ENCODE data around the gene SPRED3. TPM values are rescaled to one million over a fixed set of nuclear protein-coding genes. Genes with fewer than 3 reads are reported as not detected.

The SPRED3 gene
- total and polyA plus RNA-seq, 4 donors: under 0.01 to 0.09 TPM; not detected in 2

- 98% methylated on average over 4 of the region's 4 CpGs for WGBS
- no peak overlapping the region for H3K27ac ChIP-seq (ENCODE audit: low read depth in 1 of 2, low read length in 2 of 2)
- peaks cover 9 to 22% (median 16%) of the 10 kb centered on the region in 4 donors for H3K4me1 ChIP-seq (ENCODE audit: control insufficient read depth in 4 of 4, insufficient read depth in 4 of 4, low read length in 3 of 4)
- no peaks in the 10 kb centered on the region for H3K27me3 ChIP-seq (ENCODE audit: control insufficient read depth in 4 of 4, insufficient read depth in 4 of 4, low read length in 3 of 4)
- no peak for DNase-seq (ENCODE audit: low spot score)
- no peak overlapping the region for H3K9ac ChIP-seq (ENCODE audit: low read depth in 1 of 2, low read length in 2 of 2)
- H3K4me3 ChIP-seq (ENCODE audit: low read depth in 1 of 3, low read length in 3 of 3): no peak overlapping the region
- TF ChIP-seq FOXA2 (IDR thresholded peaks at IDR 0.05) (no peak), YY1 (IDR thresholded peaks at IDR 0.05) (no peak), ZBTB33 (IDR thresholded peaks at IDR 0.05) (no peak), EGR1 (IDR thresholded peaks at IDR 0.05; ENCODE audit: low read depth in 2 of 2) (no peak), GABPA (IDR thresholded peaks at IDR 0.05 in 1 of 2, conservative IDR thresholded peaks at IDR 0.05 in 1 of 2) (no peak), NR2F2 (IDR thresholded peaks at IDR 0.05) (no peak), RAD21 (IDR thresholded peaks at IDR 0.05) (no peak), JUND (IDR thresholded peaks at IDR 0.05) (no peak)
- no peaks in the 10 kb centered on the region for H3K9me3 ChIP-seq (ENCODE audit: control insufficient read depth in 4 of 4, low read length in 3 of 4)
- peaks cover 9 to 37% (median 23%) of the 10 kb centered on the region in 4 donors for H3K36me3 ChIP-seq (ENCODE audit: control insufficient read depth in 4 of 4, insufficient read depth in 3 of 4, low read depth in 1 of 4, low read length in 3 of 4)
Observed at GRCh38 chr19:38377052-38377451, 11.4 kb upstream of the SPRED3 start.

GRCh38 chr19:38378866-38379265 is 9.6 kb upstream of the SPRED3 start:
- Histone ChIP-seq H3K9me3 (ENCODE audit: control insufficient read depth in 4 of 4, low read length in 3 of 4) (no peaks in the 10 kb centered on the region), H3K4me1 (ENCODE audit: control insufficient read depth in 4 of 4, insufficient read depth in 4 of 4, low read length in 3 of 4) (peaks cover 8 to 20% (median 16%) of the 10 kb centered on the region in 4 donors), H3K36me3 (ENCODE audit: control insufficient read depth in 4 of 4, insufficient read depth in 3 of 4, low read depth in 1 of 4, low read length in 3 of 4) (peaks cover 9 to 52% (median 31%) of the 10 kb centered on the region in 4 donors), H3K27me3 (ENCODE audit: control insufficient read depth in 4 of 4, insufficient read depth in 4 of 4, low read length in 3 of 4) (no peaks in the 10 kb centered on the region), H3K4me3 (ENCODE audit: low read depth in 1 of 3, low read length in 3 of 3) (no peak overlapping the region), H3K27ac (ENCODE audit: low read depth in 1 of 2, low read length in 2 of 2) (no peak overlapping the region), H3K9ac (ENCODE audit: low read depth in 1 of 2, low read length in 2 of 2) (no peak overlapping the region)
- WGBS: 97% methylated on average over 10 of the region's 10 CpGs
- DNase-seq (ENCODE audit: low spot score): no peak
- TF ChIP-seq YY1 (IDR thresholded peaks at IDR 0.05) (no peak), SP1 (IDR thresholded peaks at IDR 0.05) (no peak), ZBTB33 (IDR thresholded peaks at IDR 0.05) (no peak), ATF3 (IDR thresholded peaks at IDR 0.05) (no peak), MAX (IDR thresholded peaks at IDR 0.05) (no peak), FOXA2 (IDR thresholded peaks at IDR 0.05) (no peak), REST (IDR thresholded peaks at IDR 0.05) (no peak)

Data from liver (tissue), 9 donors.